Measurements from ENCODE around the gene CACYBP. TPM values are rescaled to one million over a fixed set of nuclear protein-coding genes. Genes with fewer than 3 reads are reported as not detected.

CACYBP gene
- total RNA-seq, 1 donor from 2014 or later: 342 TPM

DNA sequence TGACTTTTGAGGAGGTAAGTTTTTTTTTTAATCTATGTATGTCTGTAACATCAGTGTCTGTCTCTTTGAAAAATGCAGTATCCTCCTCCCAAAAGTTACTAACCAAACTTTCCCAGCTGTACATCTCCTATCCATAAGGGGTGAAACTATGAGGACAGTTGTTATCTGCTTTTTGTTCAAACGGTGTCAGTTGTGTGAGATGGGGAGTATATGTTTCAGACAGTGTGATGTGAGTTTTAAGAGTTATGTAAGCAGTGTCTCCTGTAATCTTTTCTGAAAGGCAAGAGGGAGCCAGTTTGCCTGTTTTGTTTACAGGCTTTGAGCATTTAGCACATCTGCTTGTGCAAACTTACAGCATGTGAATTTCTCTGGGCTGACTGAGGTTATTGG is 34.8 kb upstream of the CACYBP start:
- no peaks in the 10 kb centered on the region for H3K9me3 Mint-ChIP-seq
- no peak for DNase-seq (ENCODE audit: low spot score)
- H3K4me3 Mint-ChIP-seq: peak overlapping the region; percentile 78
- intact Hi-C loops (cut with micrococcal nuclease): loop anchor here (1.0 to 10.0 kb wide), 10 partner anchors 17 to 1490 kb away; partner anchors contain the start of genes CACYBP, PRDX6 and ZBTB37
- peaks cover 60% of the 10 kb centered on the region for H3K4me1 Mint-ChIP-seq (ENCODE audit: low read depth)
- no peaks in the 10 kb centered on the region for H3K27me3 Mint-ChIP-seq (ENCODE audit: insufficient read depth)
- H3K27ac Mint-ChIP-seq: peak overlapping the region; percentile 90
- peaks cover 2% of the 10 kb centered on the region for H3K36me3 Mint-ChIP-seq (ENCODE audit: low read depth)

DNA sequence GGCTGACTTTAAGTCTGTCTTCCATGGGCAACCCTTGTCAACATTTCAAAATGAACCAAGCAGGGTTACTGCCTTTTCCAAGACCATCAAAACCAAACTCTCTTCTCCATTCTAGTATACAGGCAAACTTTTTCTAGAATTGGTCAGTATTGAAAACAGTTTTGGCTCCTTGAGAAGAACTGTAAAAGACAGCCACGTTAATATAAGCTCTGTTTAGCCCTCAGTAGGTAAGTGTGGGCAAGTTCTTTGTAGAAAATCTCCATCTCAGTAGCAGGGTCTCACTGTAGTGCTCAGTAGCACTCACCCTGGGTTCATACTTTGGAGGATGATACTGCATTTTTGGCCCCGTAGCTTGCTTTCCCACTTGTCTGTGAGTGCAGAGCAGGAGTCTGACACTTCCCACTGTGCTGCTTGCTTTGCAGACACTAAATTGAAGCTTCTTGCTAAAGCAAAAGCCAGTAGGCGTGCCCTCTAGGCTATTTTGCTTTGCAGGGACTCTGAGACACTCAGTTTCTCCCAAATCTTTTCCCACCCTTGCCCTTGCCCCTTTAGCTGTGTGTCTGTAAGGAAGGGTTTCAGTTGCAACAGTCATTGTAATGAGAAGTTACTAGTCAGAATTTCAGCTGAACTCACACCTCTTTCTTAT is 34.3 kb upstream of the CACYBP start:
- no peaks in the 10 kb centered on the region for H3K27me3 Mint-ChIP-seq (ENCODE audit: insufficient read depth)
- peaks cover 65% of the 10 kb centered on the region for H3K4me1 Mint-ChIP-seq (ENCODE audit: low read depth)
- intact Hi-C loops (cut with micrococcal nuclease): loop anchor here (1.0 to 10.0 kb wide), 3 partner anchors 242 to 1491 kb away; partner anchors contain the start of genes PRDX6 and ZBTB37
- H3K4me3 Mint-ChIP-seq: peak overlapping the region; percentile 78
- peak overlapping the region; percentile 90 for H3K27ac Mint-ChIP-seq
- no peaks in the 10 kb centered on the region for H3K9me3 Mint-ChIP-seq
- DNase-seq (ENCODE audit: low spot score): no peak
- peaks cover 5% of the 10 kb centered on the region for H3K36me3 Mint-ChIP-seq (ENCODE audit: low read depth)

DNA sequence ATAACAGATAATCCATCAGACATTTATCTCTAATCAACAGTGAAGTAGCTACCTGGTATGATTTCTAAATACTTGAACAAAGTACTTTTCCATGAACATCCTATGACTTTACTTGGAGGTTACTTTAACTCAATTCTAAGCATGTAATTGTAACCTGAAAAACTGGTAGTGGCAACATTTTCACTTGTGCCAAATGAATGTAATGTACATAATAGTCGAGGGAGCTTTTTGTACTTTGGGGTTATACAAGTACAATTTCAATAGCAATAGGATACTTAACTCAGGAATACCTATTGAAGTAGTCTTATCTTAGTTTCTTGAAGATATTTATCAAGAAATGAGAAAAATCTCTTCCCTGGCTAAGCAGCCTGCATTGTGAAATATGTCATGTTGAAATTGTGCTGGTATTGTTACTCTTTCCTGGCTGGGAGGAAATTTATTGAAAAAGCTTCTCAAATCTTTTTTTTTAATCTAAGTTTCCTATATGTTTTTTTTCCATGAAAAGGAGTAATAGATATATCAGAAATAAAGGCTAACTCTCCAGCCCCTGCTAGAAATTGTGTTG is 33.7 kb upstream of the CACYBP start:
- Mint-ChIP-seq H3K9me3 (no peaks in the 10 kb centered on the region), H3K36me3 (ENCODE audit: low read depth) (peaks cover 5% of the 10 kb centered on the region), H3K27me3 (ENCODE audit: insufficient read depth) (no peaks in the 10 kb centered on the region), H3K4me3 (peak overlapping the region; percentile 78), H3K4me1 (ENCODE audit: low read depth) (peaks cover 68% of the 10 kb centered on the region), H3K27ac (peak overlapping the region; percentile 90)
- DNase-seq (ENCODE audit: low spot score): no peak
- intact Hi-C loops (cut with micrococcal nuclease): loop anchor here (5.0 to 10.0 kb wide), 2 partner anchors 241 to 1491 kb away; partner anchors contain the start of gene PRDX6

DNA sequence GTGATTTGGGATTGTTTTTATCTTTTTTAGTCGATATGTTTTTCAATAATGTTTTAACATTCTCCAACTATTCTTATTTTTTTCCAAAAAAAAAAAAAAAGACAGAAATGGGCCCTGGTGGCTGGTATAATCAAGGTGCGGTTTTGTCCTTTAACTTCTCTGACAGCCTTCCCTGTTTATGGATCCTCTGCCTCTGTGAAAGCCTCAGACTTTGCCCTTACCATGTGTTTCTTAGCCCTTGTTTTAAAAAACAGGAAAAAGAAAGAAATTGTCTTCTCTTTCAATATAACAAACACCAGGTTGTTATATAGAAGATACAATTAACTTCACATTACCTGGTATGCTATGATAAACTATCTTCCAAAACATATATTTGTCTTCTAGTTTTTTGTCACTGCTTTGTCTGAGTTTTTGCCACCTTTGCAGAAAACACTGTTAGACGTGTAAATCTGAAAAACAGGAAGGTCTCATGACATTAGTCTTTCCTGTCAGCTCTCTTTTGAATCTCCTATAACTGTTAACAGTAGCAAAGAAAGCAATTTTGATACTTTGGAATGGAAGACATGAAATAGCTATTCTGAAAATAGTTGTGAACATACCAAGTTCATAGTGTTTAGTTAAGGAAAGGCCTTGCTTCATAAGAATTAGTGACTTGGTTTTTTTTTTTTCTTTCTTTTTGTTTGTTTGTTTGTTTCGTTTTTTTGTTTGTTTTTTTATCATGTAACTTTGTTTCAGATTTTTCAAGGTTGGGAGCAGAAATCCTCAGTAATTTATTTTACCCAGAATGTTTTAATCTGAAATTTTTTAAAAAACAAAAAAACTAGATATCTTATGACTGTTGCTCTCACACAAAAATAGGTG is 31.7 kb upstream of the CACYBP start:
- peak overlapping the region; percentile 70 for H3K4me3 Mint-ChIP-seq
- H3K36me3 Mint-ChIP-seq (ENCODE audit: low read depth): peaks cover 14% of the 10 kb centered on the region
- H3K9me3 Mint-ChIP-seq: no peaks in the 10 kb centered on the region
- peak overlapping the region; percentile 96 for H3K27ac Mint-ChIP-seq
- intact Hi-C loops (cut with micrococcal nuclease): loop anchor here (1.0 to 10.0 kb wide), 6 partner anchors 31 to 1493 kb away; partner anchors contain the start of genes CACYBP, MRPS14, PRDX6 and RC3H1
- H3K27me3 Mint-ChIP-seq (ENCODE audit: insufficient read depth): no peaks in the 10 kb centered on the region
- peaks cover 80% of the 10 kb centered on the region for H3K4me1 Mint-ChIP-seq (ENCODE audit: low read depth)
- DNase-seq (ENCODE audit: low spot score): no peak

DNA sequence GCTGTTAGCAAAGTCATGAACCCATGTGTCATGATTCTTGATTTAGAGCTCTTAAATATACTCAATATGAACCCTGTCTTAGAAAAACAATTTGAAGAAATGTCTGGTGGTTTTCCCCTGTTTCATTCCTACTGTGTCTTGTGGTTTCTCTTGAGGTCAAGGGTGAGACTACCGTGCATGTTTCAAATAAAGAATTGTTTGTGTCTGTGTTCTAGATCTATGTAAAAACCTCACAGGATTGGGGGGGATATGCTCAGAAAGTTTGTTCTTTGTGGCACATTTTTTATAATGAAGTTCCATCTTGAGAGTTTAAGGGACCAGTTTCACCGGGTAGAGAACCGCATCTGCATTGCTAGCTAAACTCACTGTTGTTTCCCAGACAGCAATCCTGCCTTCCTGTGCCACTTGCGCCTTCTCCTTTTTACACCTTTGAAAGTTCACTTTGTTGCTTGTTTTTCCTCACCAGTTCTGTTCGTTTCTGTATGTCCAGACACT is 30.9 kb upstream of the CACYBP start:
- DNase-seq (ENCODE audit: low spot score): peak; percentile 41
- peaks cover 72% of the 10 kb centered on the region for H3K4me1 Mint-ChIP-seq (ENCODE audit: low read depth)
- intact Hi-C loops (cut with micrococcal nuclease): loop anchor here (1.0 to 10.0 kb wide), 7 partner anchors 9 to 1494 kb away; partner anchors contain the start of genes CACYBP, MRPS14, PRDX6 and RC3H1
- peak overlapping the region; percentile 70 for H3K4me3 Mint-ChIP-seq
- no peaks in the 10 kb centered on the region for H3K9me3 Mint-ChIP-seq
- no peaks in the 10 kb centered on the region for H3K27me3 Mint-ChIP-seq (ENCODE audit: insufficient read depth)
- H3K36me3 Mint-ChIP-seq (ENCODE audit: low read depth): peaks cover 16% of the 10 kb centered on the region
- peak overlapping the region; percentile 96 for H3K27ac Mint-ChIP-seq

DNA sequence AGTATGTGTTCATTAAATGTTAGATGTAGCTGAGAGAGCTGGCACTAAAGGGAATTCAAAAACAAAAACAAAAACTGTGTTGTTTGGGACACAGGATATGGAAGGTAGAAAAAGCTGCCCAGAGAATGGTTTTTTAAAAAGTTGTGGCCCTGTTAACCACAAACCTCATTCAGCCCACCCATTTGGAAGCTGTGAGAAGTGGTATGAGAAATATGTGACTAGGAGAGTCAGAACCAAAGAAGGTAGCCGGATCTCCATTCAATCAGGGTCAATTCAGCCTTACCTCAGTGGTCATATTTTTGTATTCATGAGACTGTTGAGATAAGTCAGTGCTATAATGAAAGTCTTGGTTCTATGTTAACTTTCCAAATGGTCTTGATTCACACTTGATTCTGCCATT is 29.8 kb upstream of the CACYBP start:
- Mint-ChIP-seq H3K27me3 (ENCODE audit: insufficient read depth) (no peaks in the 10 kb centered on the region), H3K4me3 (peak overlapping the region; percentile 70), H3K27ac (peak overlapping the region; percentile 96), H3K9me3 (no peaks in the 10 kb centered on the region), H3K36me3 (ENCODE audit: low read depth) (peaks cover 23% of the 10 kb centered on the region), H3K4me1 (ENCODE audit: low read depth) (peaks cover 61% of the 10 kb centered on the region)
- no peak for DNase-seq (ENCODE audit: low spot score)
- intact Hi-C loops (cut with micrococcal nuclease): loop anchor here (1.0 to 10.0 kb wide), 3 partner anchors 7 to 1495 kb away; partner anchors contain the start of gene PRDX6

DNA sequence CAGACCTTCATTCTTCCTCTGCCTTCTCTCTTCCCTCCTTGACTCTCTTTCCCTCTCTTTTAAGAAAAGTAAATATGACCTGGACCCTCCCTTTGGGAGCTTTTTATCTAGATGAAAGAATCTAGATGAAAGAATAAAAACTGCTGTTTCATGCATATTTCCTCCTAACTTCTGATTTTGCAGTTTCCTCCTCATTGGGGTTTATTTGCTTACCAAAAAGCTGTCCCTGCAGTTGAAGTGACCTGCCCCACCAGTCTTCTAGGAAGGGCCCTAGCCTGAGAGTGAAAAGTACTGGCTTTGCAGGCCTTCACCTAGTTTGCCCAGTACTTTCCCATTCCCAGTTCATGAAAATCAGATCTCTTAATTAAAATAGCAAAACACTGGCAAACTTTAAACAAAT is 28.3 kb upstream of the CACYBP start:
- Mint-ChIP-seq H3K36me3 (ENCODE audit: low read depth) (peaks cover 35% of the 10 kb centered on the region), H3K4me3 (peak overlapping the region; percentile 56), H3K9me3 (no peaks in the 10 kb centered on the region), H3K27me3 (ENCODE audit: insufficient read depth) (no peaks in the 10 kb centered on the region), H3K27ac (peak overlapping the region; percentile 4), H3K4me1 (ENCODE audit: low read depth) (peaks cover 58% of the 10 kb centered on the region)
- intact Hi-C loops (cut with micrococcal nuclease): no loop called here
- no peak for DNase-seq (ENCODE audit: low spot score)

DNA sequence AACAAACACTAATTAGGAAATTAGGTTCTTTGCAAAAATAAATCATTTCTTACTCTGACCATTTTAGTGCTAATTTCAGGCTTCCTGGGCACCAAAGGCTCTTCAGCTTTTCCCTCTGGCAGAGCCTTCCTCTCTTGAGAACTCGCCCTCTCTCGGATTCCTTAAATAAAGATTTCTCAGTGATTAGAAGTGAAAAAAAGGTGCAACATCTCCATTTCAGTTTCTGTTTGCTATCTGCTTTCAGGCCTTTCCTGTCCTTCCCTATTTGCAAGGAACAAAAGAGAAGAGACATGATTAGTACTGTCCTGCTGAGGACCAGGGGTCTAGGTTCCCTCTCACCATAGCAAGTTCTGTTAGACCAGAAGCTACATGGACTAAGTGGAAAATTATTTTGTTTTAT is 27.8 kb upstream of the CACYBP start:
- Mint-ChIP-seq H3K4me3 (no peak overlapping the region), H3K9me3 (no peaks in the 10 kb centered on the region), H3K4me1 (ENCODE audit: low read depth) (peaks cover 59% of the 10 kb centered on the region), H3K27ac (no peak overlapping the region), H3K27me3 (ENCODE audit: insufficient read depth) (no peaks in the 10 kb centered on the region), H3K36me3 (ENCODE audit: low read depth) (peaks cover 38% of the 10 kb centered on the region)
- DNase-seq (ENCODE audit: low spot score): no peak
- intact Hi-C loops (cut with micrococcal nuclease): no loop called here

DNA sequence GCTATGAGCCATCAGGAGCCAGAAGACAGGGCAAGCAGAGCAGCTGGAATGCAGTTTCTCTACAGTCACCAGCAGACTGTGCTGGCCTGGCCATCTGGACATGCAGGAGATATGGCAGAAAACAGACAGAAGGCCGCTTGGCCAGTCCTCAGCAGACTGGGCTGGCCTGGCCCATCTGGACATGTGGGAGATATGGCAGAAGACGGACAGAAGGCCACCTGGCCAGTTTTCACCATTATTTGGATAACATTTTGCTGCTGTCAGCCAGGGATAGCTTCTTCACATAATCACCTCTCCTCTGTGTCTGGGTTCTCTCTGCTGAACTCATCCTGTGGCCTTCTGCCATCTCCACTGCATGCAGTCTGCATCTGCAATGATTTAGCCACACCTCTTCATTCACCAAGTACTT is 25.0 kb upstream of the CACYBP start:
- no peak for DNase-seq (ENCODE audit: low spot score)
- no peaks in the 10 kb centered on the region for H3K9me3 Mint-ChIP-seq
- peaks cover 53% of the 10 kb centered on the region for H3K4me1 Mint-ChIP-seq (ENCODE audit: low read depth)
- H3K27ac Mint-ChIP-seq: peak overlapping the region; percentile 1
- H3K27me3 Mint-ChIP-seq (ENCODE audit: insufficient read depth): no peaks in the 10 kb centered on the region
- intact Hi-C loops (cut with micrococcal nuclease): loop anchor here (5.0 kb wide), 1 partner anchor 447 kb away; no protein-coding TSS in a partner anchor
- no peak overlapping the region for H3K4me3 Mint-ChIP-seq
- peaks cover 50% of the 10 kb centered on the region for H3K36me3 Mint-ChIP-seq (ENCODE audit: low read depth)

DNA sequence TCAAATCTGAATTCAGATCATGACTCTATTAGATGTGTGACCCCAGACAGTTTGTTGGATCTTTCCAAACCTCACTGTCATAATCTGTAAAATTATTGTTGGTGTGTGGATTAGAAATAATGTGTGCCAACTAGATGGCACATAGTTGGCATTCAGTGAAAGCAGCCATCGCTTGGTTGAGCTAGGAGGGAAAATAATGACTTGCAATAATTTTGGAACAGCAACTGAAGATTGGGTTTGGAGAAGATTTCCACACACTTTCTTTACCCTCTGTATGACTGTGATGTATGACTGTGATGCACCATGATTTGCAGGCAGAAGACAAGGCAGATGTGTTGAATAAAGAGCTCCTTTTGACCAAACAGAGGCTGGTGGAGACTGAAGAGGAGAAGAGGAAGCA is 24.0 kb upstream of the CACYBP start:
- peaks cover 52% of the 10 kb centered on the region for H3K36me3 Mint-ChIP-seq (ENCODE audit: low read depth)
- H3K4me1 Mint-ChIP-seq (ENCODE audit: low read depth): peaks cover 50% of the 10 kb centered on the region
- no peak for DNase-seq (ENCODE audit: low spot score)
- H3K4me3 Mint-ChIP-seq: no peak overlapping the region
- intact Hi-C loops (cut with micrococcal nuclease): loop anchor here (5.0 kb wide), 1 partner anchor 448 kb away; no protein-coding TSS in a partner anchor
- no peaks in the 10 kb centered on the region for H3K9me3 Mint-ChIP-seq
- no peaks in the 10 kb centered on the region for H3K27me3 Mint-ChIP-seq (ENCODE audit: insufficient read depth)
- H3K27ac Mint-ChIP-seq: no peak overlapping the region

DNA sequence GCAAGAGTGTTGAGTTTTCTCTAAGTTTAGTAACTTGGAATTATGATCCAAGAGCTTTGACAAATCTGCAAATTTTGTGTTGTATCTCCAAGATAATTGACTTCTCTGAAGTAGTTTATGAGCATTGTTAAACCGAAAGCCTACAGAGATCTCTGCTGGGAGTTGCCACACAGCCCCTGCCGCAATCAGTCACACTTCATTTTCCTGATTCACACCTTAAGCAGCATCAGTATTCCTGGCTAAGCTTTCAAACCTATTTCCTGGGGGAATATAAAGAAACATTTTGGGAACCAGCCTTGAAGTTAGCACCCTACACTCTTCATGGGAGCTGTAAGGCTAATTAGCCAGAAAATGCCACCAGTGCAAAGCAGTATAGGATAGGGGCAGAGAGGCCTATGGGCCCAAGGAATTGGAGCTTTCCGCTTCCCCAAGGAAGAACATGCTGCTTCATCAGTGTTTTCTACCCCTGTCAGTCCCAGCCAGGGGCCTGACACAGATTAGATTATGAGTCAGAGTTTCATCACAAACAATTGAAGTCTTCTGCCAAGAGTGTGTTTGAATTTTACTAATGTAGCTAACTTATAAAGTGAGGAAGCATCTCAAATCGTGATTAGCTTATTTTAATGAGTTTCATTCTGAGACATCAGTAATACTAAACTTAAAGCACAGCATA is 23.2 kb upstream of the CACYBP start:
- Mint-ChIP-seq H3K4me3 (no peak overlapping the region), H3K9me3 (no peaks in the 10 kb centered on the region), H3K27ac (no peak overlapping the region), H3K4me1 (ENCODE audit: low read depth) (peaks cover 51% of the 10 kb centered on the region), H3K27me3 (ENCODE audit: insufficient read depth) (no peaks in the 10 kb centered on the region), H3K36me3 (ENCODE audit: low read depth) (peaks cover 55% of the 10 kb centered on the region)
- intact Hi-C loops (cut with micrococcal nuclease): loop anchor here (1.0 to 5.0 kb wide), 2 partner anchors 7 to 449 kb away; no protein-coding TSS in a partner anchor
- no peak for DNase-seq (ENCODE audit: low spot score)

All from activated T-helper 1 cell treated with anti-CD3 and anti-CD28 coated beads, Interleukin-12 subunit alpha, Interleukin-12 subunit beta, Interleukin-2, Interleukin-4 antibody, amounts not matched to agents 30 ng/mL and 10 ng/mL and 1 ng/mL, durations not matched to agents 14 hours and 24 hours and 36 hours (primary cell).